GM18870 (cell line): ENCODE data around the gene TMEM72.
A peak's percentile ranks its signal among the peaks of the same experiment; 100 is the strongest.

ENCODE experiments used
- ATAC-seq: cut with Tn5 transposase; IDR thresholded peaks from one replicate; pipeline ENCODE4 v1.9.1; 2021; ENCODE audit warnings: moderate library complexity; ENCODE audit not compliant: unreplicated experiment

TMEM72 gene

DNA sequence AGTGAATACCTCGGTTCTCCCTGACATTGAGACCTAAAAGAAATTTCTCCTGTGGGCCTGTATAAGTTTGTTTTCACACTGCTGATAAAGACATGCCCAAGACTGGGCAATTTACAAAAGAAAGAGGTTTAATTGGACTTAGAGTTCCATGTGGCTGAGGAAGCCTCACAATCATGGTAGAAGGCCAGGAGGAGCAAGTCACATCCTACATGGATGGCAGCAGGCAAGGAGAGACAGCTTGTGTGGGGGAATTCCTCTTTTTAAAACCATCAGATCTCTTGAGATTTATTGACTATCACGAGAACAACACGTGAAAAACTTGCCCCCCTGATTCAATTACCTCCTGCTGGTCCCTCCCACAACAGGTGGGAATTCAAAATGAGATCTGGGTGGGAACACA, 6.7 kb downstream of the TMEM72 start:
- no peak for ATAC-seq

- no peak for ATAC-seq
Measured at GRCh38 chr10:44920252-44920651, 9.1 kb downstream of the TMEM72 start.

DNA sequence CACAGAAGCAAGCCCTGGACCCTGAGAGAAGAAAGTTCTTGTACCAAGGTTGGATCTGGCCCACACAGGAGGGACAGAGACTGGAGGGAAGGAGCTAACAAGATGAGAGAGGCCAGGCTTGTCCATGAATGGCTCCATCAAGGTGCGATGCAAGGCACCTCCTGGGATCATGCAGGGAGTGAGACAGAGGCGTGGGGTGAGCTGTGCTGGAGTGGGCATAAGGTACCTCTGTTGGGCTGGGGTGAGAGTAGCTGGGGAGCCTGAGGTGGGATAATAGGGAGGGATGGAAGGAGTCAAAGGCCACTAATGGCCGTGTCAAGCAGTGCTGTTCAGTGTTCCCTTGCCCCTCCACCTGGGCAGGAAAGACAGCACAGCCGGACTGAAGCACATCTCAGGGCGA, 9.9 kb downstream of the TMEM72 start:
- no peak for ATAC-seq

DNA sequence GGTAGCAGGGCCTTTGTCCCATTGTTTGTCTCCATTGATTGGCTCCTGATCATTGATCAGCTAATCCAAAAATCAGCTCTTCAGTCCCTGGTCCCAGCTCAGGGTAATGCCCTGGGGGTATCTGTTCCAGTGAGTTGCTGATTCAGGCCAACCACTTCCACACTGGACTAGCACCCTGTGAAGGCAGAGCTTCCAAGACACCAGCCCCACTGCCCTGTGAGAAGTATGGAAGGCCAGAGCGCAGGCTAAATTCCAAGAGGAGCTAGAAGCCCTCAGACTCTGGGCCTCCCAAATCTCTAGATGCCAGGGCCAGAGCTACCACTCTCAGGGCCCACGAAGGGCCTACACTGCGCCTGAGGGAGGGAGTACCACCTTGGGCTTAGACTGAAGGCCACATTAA, 10.4 kb downstream of the TMEM72 start:
- ATAC-seq: no peak

- no peak for ATAC-seq
Measured at GRCh38 chr10:44922021-44922420, 10.9 kb downstream of the TMEM72 start.

- ATAC-seq: no peak
Measured at GRCh38 chr10:44922796-44923545, 11.8 kb downstream of the TMEM72 start.

DNA sequence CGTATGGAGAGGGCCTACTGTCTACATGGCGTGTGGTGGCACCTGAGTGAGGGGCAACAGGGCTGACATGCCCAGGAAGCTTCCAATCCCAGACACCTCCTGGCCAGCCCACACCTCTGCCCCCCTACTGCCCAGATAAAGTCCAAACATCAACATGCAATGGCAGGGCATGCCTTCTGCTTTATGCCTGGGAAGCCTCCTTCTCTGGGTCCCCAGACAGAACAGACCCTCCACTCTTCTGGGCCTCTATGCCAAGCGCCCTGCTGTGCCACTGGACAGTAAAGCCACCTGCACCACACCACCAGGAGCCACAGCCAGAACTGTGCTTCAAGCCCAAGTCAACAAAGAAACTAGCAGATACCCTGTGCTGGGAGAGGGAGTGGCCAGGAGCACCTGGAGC, 12.5 kb downstream of the TMEM72 start:
- no peak for ATAC-seq

DNA sequence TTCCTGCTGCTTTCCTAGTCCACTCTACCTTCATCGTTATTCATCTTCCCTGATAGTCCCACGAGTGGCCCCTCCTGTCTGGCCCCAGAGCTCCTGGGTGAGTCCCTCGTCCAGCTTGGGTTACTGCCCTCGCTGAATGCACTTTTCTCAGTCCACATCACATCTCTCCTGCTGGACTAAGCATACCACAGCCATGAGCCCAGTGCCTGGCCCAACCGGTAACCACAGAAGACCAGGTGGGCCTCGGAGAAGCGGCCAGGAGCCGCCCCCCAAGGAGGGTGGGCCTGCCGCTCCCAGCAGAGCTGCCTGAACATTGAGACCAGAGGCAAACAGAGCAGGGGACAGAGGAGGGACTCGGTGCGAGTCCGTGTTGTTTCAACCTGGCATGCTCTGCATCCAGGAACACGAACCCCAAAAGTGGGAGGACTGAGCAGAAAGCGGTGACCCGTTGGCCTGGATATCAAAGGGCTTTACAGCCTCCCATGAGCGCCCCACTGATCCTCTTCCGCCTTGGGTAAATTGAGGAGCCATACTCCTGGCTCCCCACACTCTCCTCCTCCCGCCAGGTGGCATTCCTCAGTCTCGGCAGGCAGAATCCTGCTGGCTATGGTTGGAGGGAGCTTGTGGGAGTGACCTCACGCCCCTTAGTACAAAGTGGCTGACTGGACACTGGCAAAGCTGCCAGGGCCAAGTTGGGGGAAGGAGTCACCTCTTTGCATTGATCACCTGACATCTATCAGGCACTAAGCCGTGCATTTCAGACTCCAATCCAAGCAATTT, 13.3 kb downstream of the TMEM72 start:
- no peak for ATAC-seq

DNA sequence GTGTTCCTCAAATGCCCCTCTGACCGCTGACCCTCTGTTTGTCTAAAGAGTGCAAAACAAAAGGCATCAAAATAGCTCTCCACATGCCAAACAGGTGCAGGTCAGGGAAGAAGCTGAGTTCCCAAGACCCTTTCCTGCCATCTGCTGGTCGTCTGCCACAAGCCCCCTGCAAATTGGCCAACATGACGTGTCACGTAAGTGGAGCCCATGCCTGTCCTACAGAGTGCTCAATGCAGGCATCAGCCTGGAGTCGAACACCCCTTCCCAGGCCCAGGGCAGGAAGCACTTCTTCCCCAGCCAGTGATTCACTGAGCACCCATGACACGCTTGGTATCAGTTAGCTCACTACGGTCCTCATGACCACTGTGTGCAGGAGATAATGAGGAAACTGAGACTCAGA, 14.1 kb downstream of the TMEM72 start:
- no peak for ATAC-seq

- ATAC-seq: no peak
Measured at GRCh38 chr10:44925811-44926750, 14.9 kb downstream of the TMEM72 start.

DNA sequence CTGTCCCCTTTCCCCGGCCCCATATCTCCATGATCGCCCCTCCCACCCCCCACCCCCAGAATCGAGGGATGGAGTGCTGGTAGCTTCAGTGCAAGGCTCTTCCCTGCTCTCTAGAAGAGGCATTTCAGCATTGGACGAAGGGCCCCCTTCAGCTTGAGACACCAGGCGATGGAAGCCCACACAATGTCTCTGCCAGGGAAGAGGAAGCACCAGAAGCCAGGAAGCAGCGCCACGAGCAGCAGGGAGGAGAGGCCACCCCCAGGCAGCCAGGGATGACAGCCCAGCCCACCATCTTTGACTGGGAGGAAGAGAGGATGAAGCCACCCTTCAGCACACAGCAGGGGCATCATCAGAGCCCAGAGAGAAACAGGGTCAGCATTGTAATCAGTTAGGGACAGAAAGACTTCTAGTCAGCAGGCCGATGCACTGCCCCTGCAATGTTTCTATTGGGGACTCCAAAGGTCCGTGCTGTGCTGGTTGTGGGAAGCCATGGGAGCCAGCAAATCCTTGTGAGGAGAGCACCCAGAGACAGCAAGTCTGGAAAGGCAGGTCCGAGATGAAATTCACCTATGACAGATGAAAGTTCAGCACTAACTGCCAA, 15.7 kb downstream of the TMEM72 start:
- ATAC-seq: no peak

- ATAC-seq: no peak
Measured at GRCh38 chr10:44927352-44927751, 16.2 kb downstream of the TMEM72 start.

GRCh38 chr10:44928462-44928861, 17.3 kb downstream of the TMEM72 start:
- no peak for ATAC-seq

- no peak for ATAC-seq
Measured at GRCh38 chr10:44929356-44930255, 18.5 kb downstream of the TMEM72 start.

- ATAC-seq: no peak
Measured at GRCh38 chr10:44930904-44931620, 19.9 kb downstream of the TMEM72 start.

DNA sequence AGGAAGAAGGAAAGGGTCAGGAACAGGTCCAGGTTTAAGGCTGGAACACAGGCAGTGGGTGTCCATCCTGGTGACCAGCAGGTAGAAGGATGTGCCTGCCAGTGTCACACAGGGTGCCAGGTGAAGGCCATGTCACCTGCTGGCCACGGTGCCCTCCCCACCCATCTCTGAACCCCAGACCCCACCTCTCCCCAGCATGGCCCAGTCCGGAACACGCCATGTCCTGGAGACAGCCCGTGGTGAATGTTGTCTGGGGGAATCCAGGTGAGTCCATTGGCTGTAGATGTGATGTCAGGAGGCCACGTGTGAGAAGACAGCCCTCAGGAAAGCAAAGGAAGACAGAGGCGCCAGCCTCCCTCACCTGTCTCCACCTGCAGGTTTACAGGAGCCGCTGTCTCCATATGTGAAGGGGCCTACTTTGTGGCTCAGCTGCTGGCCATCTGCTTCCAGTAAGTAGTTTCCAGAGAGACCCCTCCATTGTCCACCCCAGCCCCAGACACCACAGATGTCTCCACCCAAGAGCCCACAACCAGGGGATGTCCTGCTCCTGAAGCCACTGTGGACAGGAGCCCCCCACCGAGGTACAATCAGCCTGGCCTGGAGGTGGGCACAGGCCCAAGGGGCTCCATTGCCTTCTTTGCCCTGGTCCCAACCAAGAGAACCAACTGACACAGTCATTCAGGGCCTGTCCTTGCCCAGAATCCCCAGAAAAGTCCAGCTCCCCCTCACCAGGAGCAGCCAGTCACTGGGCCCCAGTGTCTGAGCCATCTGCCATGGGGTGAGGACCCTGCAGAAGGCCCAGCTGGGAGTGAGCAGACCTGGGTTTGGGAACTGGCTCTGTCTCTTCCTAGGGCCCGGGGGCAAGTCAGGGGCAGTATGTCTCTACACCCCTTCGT, 20.7 kb downstream of the TMEM72 start:
- ATAC-seq: no peak

GRCh38 chr10:44932517-44933450, 21.6 kb downstream of the TMEM72 start:
- ATAC-seq: peak; percentile 88
